H9 (cell line): ENCODE measurements around the gene DACH1. TPM values are rescaled to one million over a fixed set of nuclear protein-coding genes. Genes with fewer than 3 reads are reported as not detected.

Experiments used
- DNase-seq: peaks from one replicate; pipeline ENCODE4 v3.0.0-alpha.2; 2017
- H2AFZ ChIP-seq: one replicate; pipeline ENCODE4 v1.6.1; 2013; ENCODE audit warnings: mild to moderate bottlenecking, low read length, control low read depth, moderate library complexity
- H2AK5ac ChIP-seq: 2 replicates; pipeline ENCODE4 v1.6.1; 2013; ENCODE audit warnings: low read length, control low read depth, mixed read lengths; ENCODE audit not compliant: insufficient read length
- H2BK120ac ChIP-seq: one replicate; pipeline ENCODE4 v1.6.1; 2013; ENCODE audit warnings: low read depth, mild to moderate bottlenecking, low read length, control low read depth, inconsistent platforms; ENCODE audit not compliant: poor library complexity, severe bottlenecking
- H2BK12ac ChIP-seq: 2 replicates; pipeline ENCODE4 v1.6.1; 2013; ENCODE audit warnings: low read length, control low read depth, mixed read lengths, low read depth; ENCODE audit not compliant: insufficient read length
- H2BK15ac ChIP-seq: 2 replicates; pipeline ENCODE4 v1.6.1; 2013; ENCODE audit warnings: low read depth, low read length, control low read depth
- H2BK20ac ChIP-seq: one replicate; pipeline ENCODE4 v1.6.1; 2013; ENCODE audit warnings: low read depth, mild to moderate bottlenecking, low read length, control low read depth, inconsistent platforms; ENCODE audit not compliant: poor library complexity, severe bottlenecking
- H2BK5ac ChIP-seq: 2 replicates; pipeline ENCODE4 v1.6.1; 2013; ENCODE audit warnings: low read length, control low read depth, mixed read lengths; ENCODE audit not compliant: insufficient read length
- H3K14ac ChIP-seq: 2 replicates; pipeline ENCODE4 v1.6.1; 2013; ENCODE audit warnings: low read length, control low read depth; ENCODE audit not compliant: insufficient read depth
- H3K18ac ChIP-seq: 2 replicates; pipeline ENCODE4 v1.6.1; 2013; ENCODE audit warnings: low read depth, mild to moderate bottlenecking, mixed read lengths, low read length, control low read depth; ENCODE audit not compliant: insufficient read length
- H3K23ac ChIP-seq: 2 replicates; pipeline ENCODE4 v1.6.1; 2013; ENCODE audit warnings: low read length, control low read depth, mixed read lengths, low read depth; ENCODE audit not compliant: insufficient read length
- H3K23me2 ChIP-seq: 2 replicates; pipeline ENCODE4 v1.6.1; 2013; ENCODE audit warnings: low read depth, mild to moderate bottlenecking, mixed read lengths, low read length, control low read depth; ENCODE audit not compliant: insufficient read length, poor library complexity, severe bottlenecking
- H3K27ac ChIP-seq: 2 replicates; pipeline ENCODE4 v1.5.1; 2013; ENCODE audit warnings: low read length, control low read depth, mixed read lengths, low read depth; ENCODE audit not compliant: insufficient read length
- H3K27me3 ChIP-seq: 2 replicates; pipeline ENCODE4 v1.6.1; 2013; ENCODE audit warnings: low read length, control low read depth, inconsistent platforms; ENCODE audit not compliant: insufficient read depth
- H3K4ac ChIP-seq: 2 replicates; pipeline ENCODE4 v1.6.1; 2013; ENCODE audit warnings: low read depth, mild to moderate bottlenecking, control low read depth, inconsistent platforms, low read length, moderate library complexity
- H3K4me1 ChIP-seq: 2 replicates; pipeline ENCODE4 v1.6.1; 2013; ENCODE audit warnings: low read length, control low read depth, inconsistent platforms; ENCODE audit not compliant: insufficient read depth
- H3K4me2 ChIP-seq: 2 replicates; pipeline ENCODE4 v1.6.1; 2013; ENCODE audit warnings: low read length, control low read depth, mixed read lengths; ENCODE audit not compliant: insufficient read length, insufficient read depth
- H3K56ac ChIP-seq: 2 replicates; pipeline ENCODE4 v1.6.1; 2013; ENCODE audit warnings: low read depth, mild to moderate bottlenecking, mixed read lengths, low read length, control low read depth; ENCODE audit not compliant: insufficient read length
- H3K79me1 ChIP-seq: 2 replicates; pipeline ENCODE4 v1.6.1; 2013; ENCODE audit warnings: low read depth, mild to moderate bottlenecking, moderate library complexity, low read length, control low read depth, inconsistent platforms; ENCODE audit not compliant: insufficient read depth, poor library complexity, severe bottlenecking
- H3K79me2 ChIP-seq: 2 replicates; pipeline ENCODE4 v1.6.1; 2013; ENCODE audit warnings: low read length, control low read depth, inconsistent platforms; ENCODE audit not compliant: insufficient read depth
- H3K9ac ChIP-seq: 2 replicates; pipeline ENCODE4 v1.6.1; 2013; ENCODE audit warnings: low read length, control low read depth, mixed read lengths; ENCODE audit not compliant: insufficient read length; ENCODE audit errors: extremely low read depth
- H3K9me3 ChIP-seq: one replicate; pipeline ENCODE4 v1.6.1; 2013; ENCODE audit warnings: low read depth, low read length, inconsistent platforms; ENCODE audit not compliant: control insufficient read depth
- H3T11ph ChIP-seq: one replicate; pipeline ENCODE4 v1.6.1; 2013; ENCODE audit warnings: mild to moderate bottlenecking, low read length, control low read depth, inconsistent platforms
- H4K20me1 ChIP-seq: one replicate; pipeline ENCODE4 v1.6.1; 2013; ENCODE audit not compliant: control insufficient read depth, insufficient read length, insufficient read depth
- H4K5ac ChIP-seq: 2 replicates; pipeline ENCODE4 v1.6.1; 2013; ENCODE audit warnings: low read depth, mild to moderate bottlenecking, mixed read lengths, low read length, control low read depth; ENCODE audit not compliant: insufficient read length
- H4K8ac ChIP-seq: replicated peaks from 2 replicates; pipeline ENCODE4 v1.6.1; 2013; ENCODE audit warnings: low read length, control low read depth, mixed read lengths, low read depth; ENCODE audit not compliant: insufficient read length
- H4K91ac ChIP-seq: 2 replicates; pipeline ENCODE4 v1.6.1; 2013; ENCODE audit warnings: low read depth, mild to moderate bottlenecking, moderate library complexity, mixed read lengths, low read length, control low read depth; ENCODE audit not compliant: insufficient read length
- H3K27ac Mint-ChIP-seq, 3 experiments: 2 replicates in 2 of 3; 3 replicates in 1 of 3; pipeline ENCODE4 v1.8.0; 2020 to 2021; ENCODE audit warnings: mixed read lengths in 3 of 3, mild to moderate bottlenecking in 1 of 3, moderate library complexity in 1 of 3
- H3K27me3 Mint-ChIP-seq: 2 replicates; pipeline ENCODE4 v1.8.0; 2021; ENCODE audit warnings: low read depth, mild to moderate bottlenecking, moderate library complexity, mixed read lengths
- H3K36me3 Mint-ChIP-seq, 3 experiments: 2 replicates in 2 of 3; 3 replicates in 1 of 3; pipeline ENCODE4 v1.8.0; 2020 to 2021; ENCODE audit warnings: low read depth in 3 of 3, mixed read lengths in 3 of 3; ENCODE audit not compliant: insufficient read depth in 1 of 3
- H3K4me1 Mint-ChIP-seq, 2 experiments: 2 replicates each; pipeline ENCODE4 v1.8.0; 2020; ENCODE audit warnings: mixed read lengths in 2 of 2
- H3K4me3 Mint-ChIP-seq, 2 experiments: 2 replicates in 1 of 2; 3 replicates in 1 of 2; pipeline ENCODE4 v1.8.0; 2020 to 2021; ENCODE audit warnings: mild to moderate bottlenecking in 2 of 2, mixed read lengths in 2 of 2, moderate library complexity in 1 of 2
- H3K9me3 Mint-ChIP-seq, 2 experiments: 2 replicates in 1 of 2; 3 replicates in 1 of 2; pipeline ENCODE4 v1.8.0; 2020; ENCODE audit warnings: mild to moderate bottlenecking in 2 of 2, mixed read lengths in 2 of 2, moderate library complexity in 1 of 2
- CTCF ChIP-seq: fragments of 200-600 bp; sonication (generic); conservative IDR thresholded peaks from 3 replicates; pipeline ENCODE4 v1.8.0; 2021; ENCODE audit warnings: antibody characterized with exemption, mild to moderate bottlenecking
- WGBS: extraction: QIAGEN DNeasy Blood & Tissue Kit; methylation state at CpG from one replicate; pipeline ENCODE4 v1.1.7; 2013; ENCODE audit warnings: missing lambda C conversion rate, low lambda C conversion rate, mixed read lengths; ENCODE audit not compliant: insufficient read length; ENCODE audit errors: extremely low coverage; 5-methylcytosine and 5-hydroxymethylcytosine counted together
- total RNA-seq: library from RNA; stranded (reverse); gene quantifications from 2 replicates; pipeline ENCODE4 v1.2.1, GENCODE V29; 2021

DACH1 gene
- total RNA-seq, 1 experiment from 2014 or later, result not detected

GRCh38 chr13:71864986-71865873 is 1.8 kb downstream of the DACH1 start:
- H3K27me3 ChIP-seq, result peaks cover 24% of the 10 kb centered on the region; the same call in 1 of the 2 replicates
- no peak overlapping the region for H2BK120ac ChIP-seq
- H3K4me3 Mint-ChIP-seq, result peak overlapping the region; percentile 85 to 97
- peaks cover 37% of the 10 kb centered on the region for H3K23me2 ChIP-seq
- H4K91ac ChIP-seq, result no peak overlapping the region
- no peak overlapping the region for H3K18ac ChIP-seq
- H3K27ac ChIP-seq, result no peak overlapping the region
- no peaks in the 10 kb centered on the region for H3K9me3 Mint-ChIP-seq
- H3K4me2 ChIP-seq, result peak overlapping the region; percentile 65
- peak; percentile 41 for DNase-seq
- no peak overlapping the region for H3K56ac ChIP-seq
- no peaks in the 10 kb centered on the region for H4K20me1 ChIP-seq
- H3K4me1 Mint-ChIP-seq, result peaks cover 27 to 41% of the 10 kb centered on the region in 2 experiments
- H3K27ac Mint-ChIP-seq, result no peak overlapping the region; a peak in 1 of 7 replicates
- no peak overlapping the region for H2BK5ac ChIP-seq
- no peaks in the 10 kb centered on the region for H3K79me1 ChIP-seq
- no peak overlapping the region for H4K5ac ChIP-seq
- no peak overlapping the region for H2BK20ac ChIP-seq
- H2BK15ac ChIP-seq, result no peak overlapping the region
- H3K4ac ChIP-seq, result no peak overlapping the region
- no peak overlapping the region for H2AK5ac ChIP-seq
- H3K79me2 ChIP-seq, result no peaks in the 10 kb centered on the region
- peaks cover 96% of the 10 kb centered on the region for H3K27me3 Mint-ChIP-seq
- WGBS, result no CpG with 5 or more reads among the region's 88 CpGs
- no peaks in the 10 kb centered on the region; the same call in 1 of the 2 replicates for H3K4me1 ChIP-seq
- H3K23ac ChIP-seq, result no peak overlapping the region
- H2AFZ ChIP-seq, result no peak overlapping the region
- H3T11ph ChIP-seq, result no peak overlapping the region
- no peak for TF ChIP-seq CTCF
- H3K14ac ChIP-seq, result no peak overlapping the region
- no peak overlapping the region for H4K8ac ChIP-seq
- H3K9ac ChIP-seq, result no peak overlapping the region
- no peaks in the 10 kb centered on the region for H3K36me3 Mint-ChIP-seq
- no peak overlapping the region for H2BK12ac ChIP-seq
- H3K9me3 ChIP-seq, result no peaks in the 10 kb centered on the region
